SU-DHL-6 (cell line): ENCODE data around the gene MYO1H.

ENCODE experiments used
- H2AFZ ChIP-seq: fragments of 200-600 bp; sonication (generic); 2 replicates; pipeline ENCODE4 v1.6.1; 2014; ENCODE audit warnings: low read depth, mild to moderate bottlenecking, moderate library complexity, mixed read lengths, antibody characterized with exemption, low read length; ENCODE audit not compliant: severe bottlenecking
- H3F3A ChIP-seq: fragments of 200-600 bp; shearing (Covaris generic); 2 replicates; pipeline ENCODE4 v1.6.0; 2016; ENCODE audit warnings: antibody characterized with exemption, mild to moderate bottlenecking; ENCODE audit not compliant: insufficient read depth
- H3K27ac ChIP-seq: fragments of 200-600 bp; sonication (generic); 2 replicates; pipeline ENCODE4 v1.5.1; 2016; ENCODE audit warnings: low read depth, mild to moderate bottlenecking, low read length, moderate library complexity, mixed read lengths
- H3K27me3 ChIP-seq: fragments of 200-600 bp; sonication (generic), shearing (Covaris generic); 2 replicates; pipeline ENCODE4 v1.6.0; 2014; ENCODE audit warnings: mild to moderate bottlenecking, low read length
- H3K36me3 ChIP-seq: fragments of 200-600 bp; sonication (generic); 2 replicates; pipeline ENCODE4 v1.6.1; 2014; ENCODE audit warnings: mild to moderate bottlenecking, low read length, mixed read lengths
- H3K4me2 ChIP-seq: fragments of 300-600, 200-600 bp; shearing (Covaris generic), sonication (generic); 2 replicates; pipeline ENCODE4 v1.6.0; 2014; ENCODE audit warnings: low read length, low read depth, mild to moderate bottlenecking; ENCODE audit not compliant: poor library complexity, severe bottlenecking
- H3K4me3 ChIP-seq: fragments of 200-600 bp; sonication (generic); 2 replicates; pipeline ENCODE4 v1.5.1; 2014; ENCODE audit warnings: antibody characterized with exemption, low read length, mild to moderate bottlenecking, mixed read lengths; ENCODE audit not compliant: insufficient read depth, poor library complexity, severe bottlenecking
- H3K79me2 ChIP-seq: fragments of 200-600 bp; sonication (generic); 2 replicates; pipeline ENCODE4 v1.6.1; 2014; ENCODE audit warnings: mild to moderate bottlenecking, low read length, moderate library complexity; ENCODE audit not compliant: insufficient read depth
- H3K9ac ChIP-seq: fragments of 200-600 bp; sonication (generic); 2 replicates; pipeline ENCODE4 v1.7.0; 2014; ENCODE audit warnings: mild to moderate bottlenecking, low read length
- H3K9me2 ChIP-seq: fragments of 200-600 bp; sonication (generic); replicated peaks from 2 replicates; pipeline ENCODE4 v1.6.1; 2014; ENCODE audit warnings: low read length; ENCODE audit not compliant: insufficient read depth
- H3K9me3 ChIP-seq: fragments of 200-600 bp; sonication (generic); 2 replicates; pipeline ENCODE4 v1.6.1; 2014; ENCODE audit warnings: low read length, mixed read lengths; ENCODE audit not compliant: insufficient read depth
- H4K20me1 ChIP-seq: fragments of 200-600 bp; sonication (generic); 2 replicates; pipeline ENCODE4 v1.6.1; 2014; ENCODE audit warnings: low read depth, mild to moderate bottlenecking, antibody characterized with exemption, low read length, moderate library complexity, mixed read lengths
- CTCF ChIP-seq: fragments of 200-600 bp; sonication (generic); IDR thresholded peaks from one replicate; pipeline ENCODE4 v1.5.1; 2017; ENCODE audit warnings: antibody characterized with exemption, mild to moderate bottlenecking, low read length, moderate library complexity; ENCODE audit not compliant: insufficient read depth, poor library complexity, severe bottlenecking
- EZH2phosphoT487 ChIP-seq: fragments of 200-600 bp; sonication (generic), shearing (Covaris generic); conservative IDR thresholded peaks from 2 replicates; pipeline ENCODE4 v1.6.1; 2018; ENCODE audit warnings: mild to moderate bottlenecking, antibody characterized with exemption, low read length, moderate library complexity, mixed read lengths

The MYO1H gene

DNA sequence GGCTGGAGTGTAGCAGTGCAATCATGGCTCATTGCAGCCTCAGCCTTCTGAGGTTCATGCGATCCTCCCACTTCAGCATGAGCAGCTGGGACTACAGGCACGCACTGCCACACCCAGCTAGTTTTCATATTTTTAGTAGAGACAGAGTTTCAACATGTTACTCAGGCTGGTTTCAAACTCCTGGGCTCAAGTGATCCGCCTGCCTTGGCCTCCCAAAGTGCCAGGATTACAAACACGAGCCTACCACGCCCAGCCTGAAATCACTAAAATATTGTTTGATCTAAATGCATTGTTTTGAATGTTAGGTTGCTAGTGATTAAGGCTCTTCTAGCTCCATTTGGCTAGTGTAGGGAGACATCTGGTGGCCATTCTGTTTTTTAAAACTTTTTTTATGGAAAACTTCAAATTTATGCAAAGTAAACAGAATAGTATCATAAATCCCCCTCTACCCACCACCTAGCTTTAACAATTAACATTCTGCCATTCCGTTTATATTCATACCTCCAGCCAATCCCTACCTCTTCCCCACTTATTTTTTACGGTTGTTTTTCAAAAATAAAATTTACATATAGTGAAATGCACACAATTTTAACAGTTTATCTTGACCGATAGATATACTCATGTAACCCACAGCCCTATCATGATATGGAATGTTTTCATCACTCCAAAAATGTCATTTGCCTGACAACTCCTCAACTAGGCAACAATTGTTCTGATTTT, 37.8 kb downstream of the MYO1H start:
- Histone ChIP-seq H3K27me3 (0 out of 2 replicates have a peak, but pooled peaks cover 3% of the 10 kb centered on the region), H3K9ac (no peak overlapping the region), H3F3A (no peaks in the 10 kb centered on the region), H3K27ac (no peak overlapping the region), H3K36me3 (no peaks in the 10 kb centered on the region), H4K20me1 (no peaks in the 10 kb centered on the region), H3K4me3 (no peak overlapping the region), H3K9me3 (no peaks in the 10 kb centered on the region), H3K4me2 (no peak overlapping the region), H3K9me2 (no peaks in the 10 kb centered on the region), H3K79me2 (no peaks in the 10 kb centered on the region), H2AFZ (no peak overlapping the region)
- TF ChIP-seq EZH2phosphoT487 (no peak), CTCF (peak; percentile 13)

- no peaks in the 10 kb centered on the region for H3K79me2 ChIP-seq
- no peaks in the 10 kb centered on the region for H4K20me1 ChIP-seq
- no peak overlapping the region for H3K27ac ChIP-seq
- H3K27me3 ChIP-seq = 0 out of 2 replicates have a peak, but pooled peaks cover 3% of the 10 kb centered on the region
- H3F3A ChIP-seq = no peaks in the 10 kb centered on the region
- no peak overlapping the region for H3K4me3 ChIP-seq
- no peak overlapping the region for H3K9ac ChIP-seq
- no peak overlapping the region for H2AFZ ChIP-seq
- TF ChIP-seq EZH2phosphoT487 = no peak
- no peak for TF ChIP-seq CTCF
- H3K9me3 ChIP-seq = no peaks in the 10 kb centered on the region
- H3K9me2 ChIP-seq = no peaks in the 10 kb centered on the region
- H3K36me3 ChIP-seq = no peaks in the 10 kb centered on the region
- no peak overlapping the region for H3K4me2 ChIP-seq
These were observed 38.3 kb downstream of the MYO1H start for GRCh38 chr12:109386059-109386433.

DNA sequence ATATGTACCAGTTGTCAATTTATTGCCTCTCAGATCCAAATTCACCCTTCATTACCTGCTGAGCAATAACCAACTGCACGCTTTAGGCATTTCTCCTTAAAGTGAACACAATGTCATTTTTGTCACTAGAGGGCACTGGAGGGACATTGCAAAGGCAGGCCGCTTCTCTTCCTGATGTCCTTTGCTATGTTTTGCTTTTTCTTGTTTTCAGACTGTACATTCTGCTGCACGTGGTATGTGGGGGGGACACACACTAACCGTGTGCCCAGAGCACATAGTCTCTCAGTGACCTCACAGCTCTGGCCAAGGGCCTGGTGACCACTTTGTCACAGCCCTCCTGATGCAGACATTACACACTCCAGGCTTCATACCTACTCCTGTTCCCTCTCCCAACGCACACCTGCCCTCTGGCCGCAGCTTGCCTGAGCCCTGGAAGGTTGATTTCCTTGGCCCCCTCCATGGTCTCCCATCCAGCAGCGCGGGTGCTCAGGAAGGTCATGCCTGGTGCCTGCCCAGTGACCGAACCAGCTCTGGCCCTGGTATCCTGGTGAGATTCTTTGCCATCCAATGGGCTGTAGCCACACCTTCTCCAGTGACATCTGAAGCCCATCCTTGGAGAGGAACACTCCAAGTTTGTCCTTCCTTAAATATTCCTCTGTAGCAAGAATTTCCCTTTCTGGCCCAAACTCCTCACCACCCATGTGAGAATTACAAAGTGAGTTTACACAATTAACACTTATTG, 39.9 kb downstream of the MYO1H start:
- H3K4me2 ChIP-seq = no peak overlapping the region
- H3F3A ChIP-seq = no peaks in the 10 kb centered on the region
- no peaks in the 10 kb centered on the region for H3K9me2 ChIP-seq
- H3K9ac ChIP-seq = no peak overlapping the region
- H2AFZ ChIP-seq = peak overlapping the region; percentile 75
- H3K9me3 ChIP-seq = no peaks in the 10 kb centered on the region
- H3K79me2 ChIP-seq = no peaks in the 10 kb centered on the region
- no peaks in the 10 kb centered on the region for H3K36me3 ChIP-seq
- H3K27ac ChIP-seq = no peak overlapping the region
- no peak overlapping the region for H3K4me3 ChIP-seq
- no peaks in the 10 kb centered on the region for H4K20me1 ChIP-seq
- 0 out of 2 replicates have a peak, but pooled peaks cover 3% of the 10 kb centered on the region for H3K27me3 ChIP-seq
- peak; percentile 73 for TF ChIP-seq CTCF
- no peak for TF ChIP-seq EZH2phosphoT487
